Measurements from ENCODE around the gene GRAMD1B.

DNA sequence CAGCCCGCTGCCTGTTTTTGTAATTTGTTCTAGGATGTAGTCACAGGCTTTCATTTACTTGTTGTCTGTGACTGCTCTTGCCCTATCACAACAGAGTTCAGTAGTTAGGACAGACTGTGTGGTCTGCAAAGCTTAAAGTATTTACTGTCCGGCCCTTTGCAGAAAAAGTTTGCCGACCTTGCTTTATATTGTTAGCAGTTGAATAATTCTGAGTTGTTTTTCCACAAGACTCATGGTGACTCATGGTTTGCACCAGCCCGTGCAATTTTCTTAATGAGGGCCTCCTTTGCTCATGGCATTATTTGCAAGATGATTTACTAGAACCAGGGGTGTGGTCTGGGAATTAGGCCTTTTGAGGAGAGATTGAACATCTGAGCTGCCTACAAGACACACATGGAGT is 113.7 kb downstream of the GRAMD1B start:
- TF ChIP-seq CTCF (IDR thresholded peaks at IDR 0.05; ENCODE audit: borderline replicate concordance, extremely low read depth, low read length, poor library complexity, severe bottlenecking): no peak
- no peak for TF ChIP-seq EZH2 (IDR thresholded peaks at IDR 0.05; ENCODE audit: borderline replicate concordance, low read depth, low read length, severe bottlenecking)
